Muscle layer of duodenum (tissue), 2 donors: ENCODE data around the gene WDR91.
A peak's percentile ranks its signal among the peaks of the same experiment; 100 is the strongest.

Experiments used
- H3K27ac ChIP-seq: one replicate; pipeline ENCODE4 v1.7.0; 2013; ENCODE audit warnings: mild to moderate bottlenecking, low read length
- H3K27me3 ChIP-seq: one replicate; pipeline ENCODE4 v1.7.0; 2013; ENCODE audit warnings: low read depth, mild to moderate bottlenecking, control low read depth, low read length
- H3K36me3 ChIP-seq, 2 donors: one replicate each; pipeline ENCODE4 v1.7.0; 2013; ENCODE audit warnings: low read length in 2 of 2, control low read depth in 1 of 2, mild to moderate bottlenecking in 1 of 2; ENCODE audit not compliant: insufficient read depth in 2 of 2, control insufficient read depth in 1 of 2
- H3K4me1 ChIP-seq, 2 donors: one replicate each; pipeline ENCODE4 v1.7.0; 2013; ENCODE audit warnings: low read length in 2 of 2, mild to moderate bottlenecking in 2 of 2, control low read depth in 1 of 2, moderate library complexity in 1 of 2; ENCODE audit not compliant: insufficient read depth in 2 of 2, control insufficient read depth in 1 of 2
- H3K4me3 ChIP-seq, 2 donors: one replicate each; pipeline ENCODE4 v1.7.0; 2013; ENCODE audit warnings: low read length in 2 of 2, low read depth in 1 of 2, mild to moderate bottlenecking in 1 of 2
- H3K9me3 ChIP-seq, 2 donors: one replicate each; pipeline ENCODE4 v1.7.0; 2013; ENCODE audit warnings: low read length in 2 of 2, control low read depth in 1 of 2, mild to moderate bottlenecking in 1 of 2; ENCODE audit not compliant: control insufficient read depth in 1 of 2
- donor health status: healthy.

Gene WDR91

DNA sequence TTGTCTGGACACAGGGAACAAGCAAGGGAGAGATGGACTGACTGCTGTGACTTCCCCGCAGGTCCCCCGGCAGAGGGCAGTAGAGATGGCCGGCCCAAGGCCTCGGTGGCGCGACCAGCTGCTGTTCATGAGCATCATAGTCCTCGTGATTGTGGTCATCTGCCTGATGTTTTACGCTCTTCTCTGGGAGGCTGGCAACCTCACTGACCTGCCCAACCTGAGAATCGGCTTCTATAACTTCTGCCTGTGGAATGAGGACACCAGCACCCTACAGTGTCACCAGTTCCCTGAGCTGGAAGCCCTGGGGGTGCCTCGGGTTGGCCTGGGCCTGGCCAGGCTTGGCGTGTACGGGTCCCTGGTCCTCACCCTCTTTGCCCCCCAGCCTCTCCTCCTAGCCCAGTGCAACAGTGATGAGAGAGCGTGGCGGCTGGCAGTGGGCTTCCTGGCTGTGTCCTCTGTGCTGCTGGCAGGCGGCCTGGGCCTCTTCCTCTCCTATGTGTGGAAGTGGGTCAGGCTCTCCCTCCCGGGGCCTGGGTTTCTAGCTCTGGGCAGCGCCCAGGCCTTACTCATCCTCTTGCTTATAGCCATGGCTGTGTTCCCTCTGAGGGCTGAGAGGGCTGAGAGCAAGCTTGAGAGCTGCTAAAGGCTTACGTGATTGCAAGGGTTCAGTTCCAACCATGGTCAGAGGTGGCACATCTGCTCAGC lies 46.8 kb downstream of the WDR91 start:
- no peaks in the 10 kb centered on the region for H3K9me3 ChIP-seq
- peaks cover 16 to 33% of the 10 kb centered on the region in 2 donors for H3K36me3 ChIP-seq
- H3K4me1 ChIP-seq: peaks cover under 1 to 60% of the 10 kb centered on the region in 2 donors
- H3K4me3 ChIP-seq: no peak overlapping the region
- no peak overlapping the region for H3K27ac ChIP-seq
- H3K27me3 ChIP-seq: no peaks in the 10 kb centered on the region

DNA sequence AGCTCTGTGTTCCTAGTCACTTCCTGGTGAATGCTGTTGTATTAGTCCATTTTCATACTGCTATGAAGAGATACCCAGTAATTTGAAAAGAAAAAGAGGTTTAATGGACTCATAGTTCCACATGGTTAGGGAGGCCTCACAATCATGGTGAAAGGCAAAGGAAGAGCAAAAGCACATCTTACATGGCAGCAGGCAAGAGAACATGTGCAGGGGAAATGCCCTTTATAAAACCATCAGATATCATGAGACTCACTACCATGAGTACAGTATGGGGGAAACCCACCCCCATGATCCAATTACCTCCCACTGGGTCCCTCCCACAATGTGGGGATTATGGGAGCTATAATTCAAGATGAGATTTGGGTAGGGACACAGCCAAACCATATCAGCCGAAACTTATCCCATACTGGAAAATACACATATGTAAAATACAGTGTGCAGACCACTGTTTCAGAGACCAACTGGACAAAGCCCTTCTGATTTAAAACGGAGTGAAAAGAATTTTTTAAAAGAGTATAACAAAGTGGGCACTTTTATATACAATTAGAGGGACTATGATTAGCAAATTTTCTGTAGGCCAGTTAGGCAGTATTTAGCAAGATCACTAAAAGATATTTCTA lies 48.8 kb downstream of the WDR91 start:
- H3K27ac ChIP-seq: no peak overlapping the region
- H3K36me3 ChIP-seq: peaks cover 11 to 31% of the 10 kb centered on the region in 2 donors
- H3K9me3 ChIP-seq: no peaks in the 10 kb centered on the region
- no peak overlapping the region for H3K4me3 ChIP-seq
- H3K4me1 ChIP-seq: peaks cover 4 to 54% of the 10 kb centered on the region in 2 donors
- H3K27me3 ChIP-seq: no peaks in the 10 kb centered on the region

DNA sequence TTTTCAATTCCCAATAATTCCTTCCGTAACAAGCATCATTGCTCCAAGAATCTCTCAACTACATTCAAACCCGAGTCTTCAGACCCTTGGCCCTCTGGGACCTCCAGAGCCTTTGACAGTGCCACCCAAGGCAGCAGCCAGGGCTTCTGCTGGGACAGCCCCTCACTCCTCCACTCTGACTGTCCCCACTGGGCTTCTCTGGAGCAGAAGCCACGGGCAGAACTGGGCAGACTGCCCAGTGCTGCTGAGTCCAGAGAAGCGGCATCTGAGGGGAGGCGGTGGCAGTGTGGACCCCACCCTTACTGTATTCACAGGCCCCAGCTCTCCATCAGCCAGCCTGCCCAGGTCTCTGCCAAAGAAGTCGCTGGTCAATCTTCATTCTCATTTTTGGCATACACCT lies 49.7 kb downstream of the WDR91 start:
- Histone ChIP-seq H3K9me3 (no peaks in the 10 kb centered on the region), H3K4me1 (peaks cover 4 to 46% of the 10 kb centered on the region in 2 donors), H3K36me3 (peaks cover 6 to 23% of the 10 kb centered on the region in 2 donors), H3K4me3 (no peak overlapping the region), H3K27ac (peak overlapping the region; percentile 71), H3K27me3 (no peaks in the 10 kb centered on the region)

DNA sequence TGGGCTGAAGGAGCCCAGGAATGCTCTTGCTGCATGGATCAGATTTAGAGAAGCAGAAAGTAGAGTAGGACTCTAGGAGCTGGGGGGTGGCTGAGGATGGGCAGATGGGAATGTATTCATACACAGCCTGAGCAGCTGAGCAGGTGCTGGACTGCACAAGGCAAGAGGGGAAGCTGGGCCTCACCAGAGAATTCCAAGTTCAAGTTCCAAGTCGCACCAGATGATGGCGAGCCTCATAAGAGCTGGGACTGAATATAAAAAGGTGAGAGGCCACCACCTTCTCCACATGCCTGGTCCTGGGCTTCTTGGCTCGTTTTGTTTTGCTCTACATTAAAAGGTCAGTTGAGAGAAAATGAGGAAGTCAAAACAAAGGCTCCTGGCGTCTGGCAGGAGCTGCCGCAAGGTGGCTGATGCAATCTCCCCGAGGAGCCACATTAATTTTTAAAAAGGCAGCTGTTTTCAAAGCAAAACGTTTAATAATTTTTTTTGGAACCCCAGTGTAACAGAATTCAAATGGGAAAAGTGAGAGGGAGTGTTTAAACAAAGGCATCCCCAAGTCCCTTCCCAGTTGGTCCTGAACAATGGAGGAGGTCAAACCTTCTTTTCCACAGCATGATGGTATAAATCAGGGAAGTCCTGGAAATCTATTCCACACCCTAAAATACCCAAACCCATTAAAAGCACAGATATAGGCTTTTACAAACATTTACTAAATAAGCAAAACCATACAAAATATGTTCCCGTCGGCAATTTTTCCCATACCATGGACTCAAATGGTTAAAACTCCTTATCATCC lies 50.3 kb downstream of the WDR91 start:
- H3K27me3 ChIP-seq: no peaks in the 10 kb centered on the region
- peaks cover 0 to under 1% of the 10 kb centered on the region in 2 donors for H3K9me3 ChIP-seq
- H3K27ac ChIP-seq: peak overlapping the region; percentile 71
- H3K4me1 ChIP-seq: peaks cover 4 to 41% of the 10 kb centered on the region in 2 donors
- no peak overlapping the region for H3K4me3 ChIP-seq
- H3K36me3 ChIP-seq: peaks cover 4 to 17% of the 10 kb centered on the region in 2 donors

DNA sequence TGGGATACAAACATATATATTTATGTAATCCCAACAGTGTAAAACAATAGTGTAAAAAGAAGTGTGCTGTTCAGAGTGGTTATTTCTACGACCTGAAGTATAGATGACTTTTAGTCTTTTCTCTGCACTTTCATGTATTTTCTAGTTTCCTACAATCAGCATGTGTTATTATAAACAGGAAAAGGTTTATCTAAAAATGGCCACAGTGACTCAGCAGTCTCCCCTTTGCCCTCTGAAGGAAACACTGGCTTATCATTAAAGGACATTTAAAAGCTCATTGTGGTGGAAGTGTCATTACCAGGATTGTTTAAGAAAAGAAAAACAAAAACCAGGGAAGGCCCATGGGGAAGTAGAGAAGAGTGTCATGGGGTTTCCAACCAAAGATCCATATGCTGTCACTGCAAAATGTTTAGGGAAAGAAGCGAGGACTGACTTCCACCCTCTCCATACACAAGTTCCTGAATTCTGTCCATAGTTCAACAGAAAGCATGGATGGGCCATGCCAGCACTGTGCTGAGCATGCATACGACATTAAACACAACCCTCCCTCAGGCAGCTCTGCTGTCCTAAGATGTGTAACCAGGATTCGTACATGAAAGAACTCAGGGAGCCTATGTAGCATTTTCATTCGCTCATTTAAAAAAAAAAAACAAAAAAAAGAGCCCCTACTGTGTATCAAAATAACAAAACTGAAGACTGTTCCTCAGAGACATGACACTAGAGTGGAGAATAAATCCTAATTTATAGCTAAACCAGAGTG lies 51.0 kb downstream of the WDR91 start:
- peak overlapping the region; percentile 71 for H3K27ac ChIP-seq
- H3K4me1 ChIP-seq: peaks cover 4 to 34% of the 10 kb centered on the region in 2 donors
- H3K36me3 ChIP-seq: peaks cover 0 to 9% of the 10 kb centered on the region in 2 donors
- no peak overlapping the region for H3K4me3 ChIP-seq
- no peaks in the 10 kb centered on the region for H3K27me3 ChIP-seq
- H3K9me3 ChIP-seq: peaks cover 0 to 4% of the 10 kb centered on the region in 2 donors

DNA sequence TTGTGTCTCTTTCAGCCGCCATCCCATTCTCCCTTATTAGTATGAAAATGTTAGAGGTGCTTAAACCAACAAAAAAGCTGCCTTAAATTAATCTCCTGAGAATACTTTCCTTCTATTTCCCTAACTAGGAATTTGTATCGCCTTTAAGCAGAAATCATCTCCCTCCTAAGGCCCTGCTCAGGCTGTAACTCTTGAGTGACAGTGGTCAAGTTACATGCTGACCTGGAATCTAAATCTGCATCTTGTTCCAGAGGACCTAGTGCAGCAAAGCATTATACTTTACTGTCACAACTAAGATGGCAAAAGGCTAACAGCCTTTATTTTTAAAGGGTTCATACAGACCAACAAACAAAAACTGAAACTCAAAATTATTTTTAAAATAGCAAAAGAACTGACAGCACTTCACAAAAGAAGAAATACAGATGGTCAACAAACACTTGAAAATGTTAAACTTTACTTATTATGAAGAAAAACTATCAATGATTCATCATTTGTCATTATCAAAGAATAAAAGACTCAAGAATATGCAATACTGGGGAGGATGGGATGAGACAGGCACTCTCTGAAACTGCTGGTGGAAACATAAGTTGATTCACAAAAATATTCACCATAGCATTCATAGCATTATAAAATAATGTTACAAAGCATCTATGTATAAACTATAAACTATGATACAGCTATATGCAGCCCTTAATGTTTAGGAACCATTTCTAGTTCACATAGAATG lies 51.8 kb downstream of the WDR91 start:
- no peak overlapping the region for H3K4me3 ChIP-seq
- peaks cover 4 to 34% of the 10 kb centered on the region in 2 donors for H3K4me1 ChIP-seq
- peaks cover 0 to 2% of the 10 kb centered on the region in 2 donors for H3K36me3 ChIP-seq
- peaks cover 0 to 4% of the 10 kb centered on the region in 2 donors for H3K9me3 ChIP-seq
- H3K27me3 ChIP-seq: no peaks in the 10 kb centered on the region
- peak overlapping the region; percentile 71 for H3K27ac ChIP-seq

DNA sequence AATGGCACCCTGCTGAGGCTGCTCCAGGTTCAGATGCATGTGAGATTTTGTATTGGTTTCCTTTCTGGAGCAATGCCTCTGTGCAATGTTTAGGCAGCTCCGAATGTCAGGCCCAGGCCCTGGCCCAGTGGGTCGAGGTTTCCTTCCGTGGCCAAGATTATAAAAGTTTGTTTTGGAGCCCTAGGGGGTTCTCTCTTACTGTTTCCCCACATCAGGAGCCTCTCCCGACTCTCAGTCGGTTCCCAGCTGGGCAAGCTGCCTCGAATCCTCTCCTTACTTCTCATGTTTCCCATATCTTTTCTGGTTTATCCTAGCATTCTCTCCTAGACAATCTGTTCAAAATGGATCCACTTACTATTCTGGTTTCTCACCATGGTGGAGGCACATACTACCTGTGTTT lies 52.5 kb downstream of the WDR91 start:
- H3K9me3 ChIP-seq: peaks cover 0 to 4% of the 10 kb centered on the region in 2 donors
- H3K4me1 ChIP-seq: peaks cover 4 to 34% of the 10 kb centered on the region in 2 donors
- no peak overlapping the region for H3K4me3 ChIP-seq

DNA sequence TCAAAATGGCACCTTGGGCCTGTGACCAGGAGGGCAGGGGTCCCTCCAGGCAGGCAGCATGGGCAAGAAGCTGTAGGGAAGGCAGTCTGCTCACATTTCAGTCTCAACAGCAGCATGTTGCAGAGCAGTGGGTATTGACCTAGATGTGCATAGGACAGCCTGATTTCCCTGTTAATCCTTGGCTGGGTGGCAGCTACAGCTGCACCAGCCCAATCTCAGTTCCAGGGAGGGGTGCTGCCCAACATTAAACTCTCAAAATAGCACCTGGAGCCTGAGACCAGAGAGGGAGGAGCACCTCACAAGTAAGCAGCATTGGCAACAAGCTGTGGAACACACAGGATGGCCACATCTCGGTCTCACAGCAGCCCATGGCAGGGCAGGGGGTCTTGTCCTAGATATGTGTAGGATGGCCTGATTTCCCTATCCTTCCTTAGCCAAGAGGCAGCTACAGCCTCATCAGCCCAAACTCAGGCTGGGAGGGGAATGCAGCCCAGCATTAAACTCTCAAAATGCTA lies 53.1 kb downstream of the WDR91 start:
- H3K36me3 ChIP-seq: no peaks in the 10 kb centered on the region
- peaks cover 0 to 4% of the 10 kb centered on the region in 2 donors for H3K9me3 ChIP-seq
- H3K4me3 ChIP-seq: no peak overlapping the region
- peaks cover 4 to 34% of the 10 kb centered on the region in 2 donors for H3K4me1 ChIP-seq
- H3K27ac ChIP-seq: no peak overlapping the region
- no peaks in the 10 kb centered on the region for H3K27me3 ChIP-seq

More for the DNA sequence above, 52.5 kb downstream of the WDR91 start:
- Histone ChIP-seq H3K27ac (no peak overlapping the region), H3K27me3 (no peaks in the 10 kb centered on the region), H3K36me3 (no peaks in the 10 kb centered on the region)

DNA sequence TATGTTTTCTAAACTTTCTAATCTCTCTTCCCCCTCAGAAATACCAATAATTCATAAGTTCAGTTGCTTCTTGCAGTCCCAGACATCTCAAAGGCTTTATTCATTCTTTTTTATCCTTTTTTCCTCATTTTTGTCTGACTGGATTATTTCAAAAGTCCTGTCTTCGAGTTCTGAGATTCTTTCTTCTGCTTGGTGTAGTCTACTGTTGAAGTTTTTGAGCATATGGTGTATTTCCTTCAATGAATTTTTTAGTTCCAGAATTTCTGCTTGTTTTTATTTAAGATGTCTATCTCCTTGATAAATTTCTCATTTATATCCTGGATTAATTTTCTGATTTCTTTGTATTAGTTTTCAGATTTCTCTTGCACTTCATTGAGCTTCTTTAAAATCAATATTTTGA lies 55.0 kb downstream of the WDR91 start:
- Histone ChIP-seq H3K4me1 (peaks cover 4 to 28% of the 10 kb centered on the region in 2 donors), H3K36me3 (peaks cover 0 to 10% of the 10 kb centered on the region in 2 donors), H3K27ac (no peak overlapping the region), H3K4me3 (no peak overlapping the region), H3K9me3 (peaks cover 0 to 4% of the 10 kb centered on the region in 2 donors), H3K27me3 (no peaks in the 10 kb centered on the region)

DNA sequence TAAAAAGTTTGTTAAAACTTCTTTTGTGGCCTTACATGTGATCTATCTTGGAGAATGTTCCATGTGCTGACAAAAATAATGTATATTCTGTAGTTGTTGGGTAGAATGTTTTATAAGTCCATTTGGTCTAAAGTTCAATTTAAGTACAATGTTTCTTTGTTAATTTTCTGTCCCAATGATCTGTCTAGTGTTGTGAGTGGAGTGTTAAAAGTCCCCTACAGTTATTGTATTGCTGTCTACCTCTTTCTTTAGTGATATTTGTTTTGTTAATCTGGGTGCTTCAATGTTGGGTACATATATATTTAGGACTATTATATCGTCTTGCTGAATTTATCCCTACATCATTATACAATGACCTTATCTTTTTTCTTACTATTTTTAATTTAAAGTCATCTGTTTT lies 56.6 kb downstream of the WDR91 start:
- no peaks in the 10 kb centered on the region for H3K27me3 ChIP-seq
- peaks cover 0 to 10% of the 10 kb centered on the region in 2 donors for H3K36me3 ChIP-seq
- H3K27ac ChIP-seq: no peak overlapping the region
- peaks cover 0 to 4% of the 10 kb centered on the region in 2 donors for H3K9me3 ChIP-seq
- peaks cover 4 to 12% of the 10 kb centered on the region in 2 donors for H3K4me1 ChIP-seq
- no peak overlapping the region for H3K4me3 ChIP-seq
